ENCODE results near the gene SMAD3.
A peak's percentile ranks its signal among the peaks of the same experiment; 100 is the strongest.
"Not testable (repeated sequence)": the region's sequence is repeated elsewhere in the genome, so short reads cannot be mapped to it uniquely, and the experiment has no call there.

Gene SMAD3

GRCh38 chr15:67065531-67066005 lies at the start of gene SMAD3:
Gene SMAD3, plus strand, starts transcription at chr15:67065602. Its CDS starts 553 bp downstream, at chr15:67066155.
- DNase-seq = peak; percentile 95

GRCh38 chr15:67017311-67017710 lies 48.1 kb upstream of the SMAD3 start:
- DNase-seq = peak; percentile 15

- peak; percentile 16 for DNase-seq
These were observed 47.4 kb upstream of the SMAD3 start for GRCh38 chr15:67018026-67018425.

- no peak for DNase-seq
These were observed 47.0 kb upstream of the SMAD3 start for GRCh38 chr15:67018441-67018840.

GRCh38 chr15:67019069-67019468 lies 46.3 kb upstream of the SMAD3 start:
- DNase-seq = no peak

GRCh38 chr15:67019884-67020520 lies 45.4 kb upstream of the SMAD3 start:
- no peak for DNase-seq

GRCh38 chr15:67020668-67021067 lies 44.7 kb upstream of the SMAD3 start:
- not testable (repeated sequence) for DNase-seq

- no peak for DNase-seq
These were observed 43.9 kb upstream of the SMAD3 start for GRCh38 chr15:67021455-67021854.

GRCh38 chr15:67022587-67023105 lies 42.8 kb upstream of the SMAD3 start:
- DNase-seq = no peak

GRCh38 chr15:67023517-67024313 lies 41.7 kb upstream of the SMAD3 start:
- DNase-seq = no peak

GRCh38 chr15:67024314-67024997 lies 40.9 kb upstream of the SMAD3 start:
- DNase-seq = peak; percentile 80

- DNase-seq = no peak
These were observed 40.4 kb upstream of the SMAD3 start for GRCh38 chr15:67024998-67025368.

GRCh38 chr15:67025719-67026609 lies 39.4 kb upstream of the SMAD3 start:
- no peak for DNase-seq

GRCh38 chr15:67026610-67026967 lies 38.8 kb upstream of the SMAD3 start:
- peak; percentile 20 for DNase-seq

- not testable (repeated sequence) for DNase-seq
These were observed 37.0 kb upstream of the SMAD3 start for GRCh38 chr15:67028440-67028839.

GRCh38 chr15:67030036-67030762 lies 35.2 kb upstream of the SMAD3 start:
- no peak for DNase-seq

- no peak for DNase-seq
These were observed 34.1 kb upstream of the SMAD3 start for GRCh38 chr15:67031331-67031730.

- DNase-seq = no peak
These were observed 32.8 kb upstream of the SMAD3 start for GRCh38 chr15:67032608-67033007.

GRCh38 chr15:67033012-67033411 lies 32.4 kb upstream of the SMAD3 start:
- DNase-seq = no peak

GRCh38 chr15:67033571-67034044 lies 31.8 kb upstream of the SMAD3 start:
- DNase-seq = no peak

GRCh38 chr15:67035886-67036285 lies 29.5 kb upstream of the SMAD3 start:
- no peak for DNase-seq

All from right forelimb (tissue), 1 donor.